HG02943 (cell line): ENCODE data around the gene KCNH1.
"Not testable (repeated sequence)": the region's sequence is repeated elsewhere in the genome, so short reads cannot be mapped to it uniquely, and the experiment has no call there.

Experiments
- ATAC-seq: cut with Tn5 transposase; IDR thresholded peaks from one replicate; pipeline ENCODE4 v1.9.1; 2021; ENCODE audit warnings: mild to moderate bottlenecking, low read depth, moderate library complexity; ENCODE audit not compliant: unreplicated experiment

Gene KCNH1

GRCh38 chr1:211014275-211014674 is 119.7 kb downstream of the KCNH1 start:
- no peak for ATAC-seq

- ATAC-seq: no peak
Measured at GRCh38 chr1:211013346-211014240, 120.4 kb downstream of the KCNH1 start.

GRCh38 chr1:211011128-211011527 is 122.8 kb downstream of the KCNH1 start:
- ATAC-seq: not testable (repeated sequence)

- no peak for ATAC-seq
Measured at GRCh38 chr1:211009944-211010343, 124.0 kb downstream of the KCNH1 start.

GRCh38 chr1:211007830-211008229 is 126.1 kb downstream of the KCNH1 start:
- no peak for ATAC-seq

- ATAC-seq: not testable (repeated sequence)
Measured at GRCh38 chr1:210995931-210996330, 138.0 kb downstream of the KCNH1 start.

GRCh38 chr1:210992837-210993236 is 141.1 kb downstream of the KCNH1 start:
- ATAC-seq: no peak

GRCh38 chr1:210989905-210990304 is 144.0 kb downstream of the KCNH1 start:
- no peak for ATAC-seq

GRCh38 chr1:210981490-210981889 is 152.5 kb downstream of the KCNH1 start:
- no peak for ATAC-seq

- ATAC-seq: no peak
Measured at GRCh38 chr1:210980082-210980481, 153.9 kb downstream of the KCNH1 start.

- ATAC-seq: no peak
Measured at GRCh38 chr1:210978974-210979354, 155.0 kb downstream of the KCNH1 start.

- peak; percentile 78 for ATAC-seq
Measured at GRCh38 chr1:210978316-210978973, 155.5 kb downstream of the KCNH1 start.

GRCh38 chr1:210951279-210951678 is 182.7 kb downstream of the KCNH1 start:
- ATAC-seq: no peak

GRCh38 chr1:210949940-210950546 is 183.9 kb downstream of the KCNH1 start:
- not testable (repeated sequence) for ATAC-seq

- ATAC-seq: no peak
Measured at GRCh38 chr1:210949489-210949888, 184.5 kb downstream of the KCNH1 start.

GRCh38 chr1:210949039-210949438 is 184.9 kb downstream of the KCNH1 start:
- no peak for ATAC-seq

- no peak for ATAC-seq
Measured at GRCh38 chr1:210944252-210944651, 189.7 kb downstream of the KCNH1 start.

- no peak for ATAC-seq
Measured at GRCh38 chr1:210942513-210942912, 191.4 kb downstream of the KCNH1 start.

- no peak for ATAC-seq
Measured at GRCh38 chr1:210940081-210940617, 193.8 kb downstream of the KCNH1 start.

- ATAC-seq: no peak
Measured at GRCh38 chr1:210938416-210938925, 195.5 kb downstream of the KCNH1 start.

GRCh38 chr1:210937846-210938245 is 196.1 kb downstream of the KCNH1 start:
- ATAC-seq: no peak
